ENCODE measurements around the gene GALR3.

- TF ChIP-seq EZH2 (IDR thresholded peaks at IDR 0.05; ENCODE audit: low read length, missing control alignments) = no peak
- TF ChIP-seq CTCF (conservative IDR thresholded peaks at IDR 0.05 in 1 of 2, IDR thresholded peaks at IDR 0.05 in 1 of 2; ENCODE audit: low read depth in 1 of 2, low read length in 2 of 2) = no peak
Measured at GRCh38 chr22:37784829-37785495, 38.2 kb upstream of the GALR3 start.

All from fibroblast of lung (primary cell).